H9 (cell line): ENCODE results near the gene CYP27C1. TPM values are rescaled to one million over a fixed set of nuclear protein-coding genes. Genes with fewer than 3 reads are reported as not detected.

Experiments
- DNase-seq: peaks from one replicate; pipeline ENCODE4 v3.0.0-alpha.2; 2017
- H2AFZ ChIP-seq: one replicate; pipeline ENCODE4 v1.6.1; 2013; ENCODE audit warnings: mild to moderate bottlenecking, low read length, control low read depth, moderate library complexity
- H2AK5ac ChIP-seq: 2 replicates; pipeline ENCODE4 v1.6.1; 2013; ENCODE audit warnings: low read length, control low read depth, mixed read lengths; ENCODE audit not compliant: insufficient read length
- H2BK120ac ChIP-seq: one replicate; pipeline ENCODE4 v1.6.1; 2013; ENCODE audit warnings: low read depth, mild to moderate bottlenecking, low read length, control low read depth, inconsistent platforms; ENCODE audit not compliant: poor library complexity, severe bottlenecking
- H2BK12ac ChIP-seq: 2 replicates; pipeline ENCODE4 v1.6.1; 2013; ENCODE audit warnings: low read length, control low read depth, mixed read lengths, low read depth; ENCODE audit not compliant: insufficient read length
- H2BK15ac ChIP-seq: 2 replicates; pipeline ENCODE4 v1.6.1; 2013; ENCODE audit warnings: low read depth, low read length, control low read depth
- H2BK20ac ChIP-seq: one replicate; pipeline ENCODE4 v1.6.1; 2013; ENCODE audit warnings: low read depth, mild to moderate bottlenecking, low read length, control low read depth, inconsistent platforms; ENCODE audit not compliant: poor library complexity, severe bottlenecking
- H2BK5ac ChIP-seq: 2 replicates; pipeline ENCODE4 v1.6.1; 2013; ENCODE audit warnings: low read length, control low read depth, mixed read lengths; ENCODE audit not compliant: insufficient read length
- H3K14ac ChIP-seq: 2 replicates; pipeline ENCODE4 v1.6.1; 2013; ENCODE audit warnings: low read length, control low read depth; ENCODE audit not compliant: insufficient read depth
- H3K18ac ChIP-seq: 2 replicates; pipeline ENCODE4 v1.6.1; 2013; ENCODE audit warnings: low read depth, mild to moderate bottlenecking, mixed read lengths, low read length, control low read depth; ENCODE audit not compliant: insufficient read length
- H3K23ac ChIP-seq: 2 replicates; pipeline ENCODE4 v1.6.1; 2013; ENCODE audit warnings: low read length, control low read depth, mixed read lengths, low read depth; ENCODE audit not compliant: insufficient read length
- H3K23me2 ChIP-seq: 2 replicates; pipeline ENCODE4 v1.6.1; 2013; ENCODE audit warnings: low read depth, mild to moderate bottlenecking, mixed read lengths, low read length, control low read depth; ENCODE audit not compliant: insufficient read length, poor library complexity, severe bottlenecking
- H3K27ac ChIP-seq: 2 replicates; pipeline ENCODE4 v1.5.1; 2013; ENCODE audit warnings: low read length, control low read depth, mixed read lengths, low read depth; ENCODE audit not compliant: insufficient read length
- H3K27me3 ChIP-seq: 2 replicates; pipeline ENCODE4 v1.6.1; 2013; ENCODE audit warnings: low read length, control low read depth, inconsistent platforms; ENCODE audit not compliant: insufficient read depth
- H3K4ac ChIP-seq: 2 replicates; pipeline ENCODE4 v1.6.1; 2013; ENCODE audit warnings: low read depth, mild to moderate bottlenecking, control low read depth, inconsistent platforms, low read length, moderate library complexity
- H3K4me1 ChIP-seq: 2 replicates; pipeline ENCODE4 v1.6.1; 2013; ENCODE audit warnings: low read length, control low read depth, inconsistent platforms; ENCODE audit not compliant: insufficient read depth
- H3K4me2 ChIP-seq: 2 replicates; pipeline ENCODE4 v1.6.1; 2013; ENCODE audit warnings: low read length, control low read depth, mixed read lengths; ENCODE audit not compliant: insufficient read length, insufficient read depth
- H3K56ac ChIP-seq: 2 replicates; pipeline ENCODE4 v1.6.1; 2013; ENCODE audit warnings: low read depth, mild to moderate bottlenecking, mixed read lengths, low read length, control low read depth; ENCODE audit not compliant: insufficient read length
- H3K79me1 ChIP-seq: 2 replicates; pipeline ENCODE4 v1.6.1; 2013; ENCODE audit warnings: low read depth, mild to moderate bottlenecking, moderate library complexity, low read length, control low read depth, inconsistent platforms; ENCODE audit not compliant: insufficient read depth, poor library complexity, severe bottlenecking
- H3K79me2 ChIP-seq: 2 replicates; pipeline ENCODE4 v1.6.1; 2013; ENCODE audit warnings: low read length, control low read depth, inconsistent platforms; ENCODE audit not compliant: insufficient read depth
- H3K9ac ChIP-seq: 2 replicates; pipeline ENCODE4 v1.6.1; 2013; ENCODE audit warnings: low read length, control low read depth, mixed read lengths; ENCODE audit not compliant: insufficient read length; ENCODE audit errors: extremely low read depth
- H3K9me3 ChIP-seq: one replicate; pipeline ENCODE4 v1.6.1; 2013; ENCODE audit warnings: low read depth, low read length, inconsistent platforms; ENCODE audit not compliant: control insufficient read depth
- H3T11ph ChIP-seq: one replicate; pipeline ENCODE4 v1.6.1; 2013; ENCODE audit warnings: mild to moderate bottlenecking, low read length, control low read depth, inconsistent platforms
- H4K20me1 ChIP-seq: one replicate; pipeline ENCODE4 v1.6.1; 2013; ENCODE audit not compliant: control insufficient read depth, insufficient read length, insufficient read depth
- H4K5ac ChIP-seq: 2 replicates; pipeline ENCODE4 v1.6.1; 2013; ENCODE audit warnings: low read depth, mild to moderate bottlenecking, mixed read lengths, low read length, control low read depth; ENCODE audit not compliant: insufficient read length
- H4K8ac ChIP-seq: replicated peaks from 2 replicates; pipeline ENCODE4 v1.6.1; 2013; ENCODE audit warnings: low read length, control low read depth, mixed read lengths, low read depth; ENCODE audit not compliant: insufficient read length
- H4K91ac ChIP-seq: 2 replicates; pipeline ENCODE4 v1.6.1; 2013; ENCODE audit warnings: low read depth, mild to moderate bottlenecking, moderate library complexity, mixed read lengths, low read length, control low read depth; ENCODE audit not compliant: insufficient read length
- H3K27ac Mint-ChIP-seq, 3 experiments: 2 replicates in 2 of 3; 3 replicates in 1 of 3; pipeline ENCODE4 v1.8.0; 2020 to 2021; ENCODE audit warnings: mixed read lengths in 3 of 3, mild to moderate bottlenecking in 1 of 3, moderate library complexity in 1 of 3
- H3K27me3 Mint-ChIP-seq: 2 replicates; pipeline ENCODE4 v1.8.0; 2021; ENCODE audit warnings: low read depth, mild to moderate bottlenecking, moderate library complexity, mixed read lengths
- H3K36me3 Mint-ChIP-seq, 3 experiments: 2 replicates in 2 of 3; 3 replicates in 1 of 3; pipeline ENCODE4 v1.8.0; 2020 to 2021; ENCODE audit warnings: low read depth in 3 of 3, mixed read lengths in 3 of 3; ENCODE audit not compliant: insufficient read depth in 1 of 3
- H3K4me1 Mint-ChIP-seq, 2 experiments: 2 replicates each; pipeline ENCODE4 v1.8.0; 2020; ENCODE audit warnings: mixed read lengths in 2 of 2
- H3K4me3 Mint-ChIP-seq, 2 experiments: 2 replicates in 1 of 2; 3 replicates in 1 of 2; pipeline ENCODE4 v1.8.0; 2020 to 2021; ENCODE audit warnings: mild to moderate bottlenecking in 2 of 2, mixed read lengths in 2 of 2, moderate library complexity in 1 of 2
- H3K9me3 Mint-ChIP-seq, 2 experiments: 2 replicates in 1 of 2; 3 replicates in 1 of 2; pipeline ENCODE4 v1.8.0; 2020; ENCODE audit warnings: mild to moderate bottlenecking in 2 of 2, mixed read lengths in 2 of 2, moderate library complexity in 1 of 2
- CTCF ChIP-seq: fragments of 200-600 bp; sonication (generic); conservative IDR thresholded peaks from 3 replicates; pipeline ENCODE4 v1.8.0; 2021; ENCODE audit warnings: antibody characterized with exemption, mild to moderate bottlenecking
- WGBS: extraction: QIAGEN DNeasy Blood & Tissue Kit; methylation state at CpG from one replicate; pipeline ENCODE4 v1.1.7; 2013; ENCODE audit warnings: missing lambda C conversion rate, low lambda C conversion rate, mixed read lengths; ENCODE audit not compliant: insufficient read length; ENCODE audit errors: extremely low coverage; 5-methylcytosine and 5-hydroxymethylcytosine counted together
- total RNA-seq: library from RNA; stranded (reverse); gene quantifications from 2 replicates; pipeline ENCODE4 v1.2.1, GENCODE V29; 2021

The CYP27C1 gene
- total RNA-seq, 1 experiment from 2014 or later: 2.3 TPM

GRCh38 chr2:127216593-127216992 is 3.5 kb downstream of the CYP27C1 start:
- H3K56ac ChIP-seq: no peak overlapping the region
- Mint-ChIP-seq H3K4me3 (no peak overlapping the region), H3K27me3 (peaks cover 69% of the 10 kb centered on the region), H3K36me3 (peaks cover 0 to 8% (median 0%) of the 10 kb centered on the region in 3 experiments; a peak in 4 of 7 replicates), H3K27ac (no peak overlapping the region), H3K9me3 (peaks cover 6 to 7% of the 10 kb centered on the region in 2 experiments; a peak in 3 of 5 replicates), H3K4me1 (peaks cover 13% of the 10 kb centered on the region in 2 experiments)
- H3K23me2 ChIP-seq: peaks cover 12% of the 10 kb centered on the region
- no peak overlapping the region for H3K23ac ChIP-seq
- H3K79me1 ChIP-seq: no peaks in the 10 kb centered on the region
- H2BK12ac ChIP-seq: no peak overlapping the region
- no peak overlapping the region for H2AFZ ChIP-seq
- no peak overlapping the region for H3K27ac ChIP-seq
- no peak overlapping the region for H4K8ac ChIP-seq
- TF ChIP-seq CTCF: no peak
- no peak overlapping the region for H3K4me2 ChIP-seq
- H3K4me1 ChIP-seq: no peaks in the 10 kb centered on the region
- no peak overlapping the region for H4K91ac ChIP-seq
- no peak overlapping the region for H2BK5ac ChIP-seq
- no peak overlapping the region for H3K9ac ChIP-seq
- H3K4ac ChIP-seq: no peak overlapping the region
- H2BK120ac ChIP-seq: no peak overlapping the region
- no peak overlapping the region for H2AK5ac ChIP-seq
- no peaks in the 10 kb centered on the region for H3K79me2 ChIP-seq
- H4K20me1 ChIP-seq: no peaks in the 10 kb centered on the region
- H3K9me3 ChIP-seq: no peaks in the 10 kb centered on the region
- H3T11ph ChIP-seq: no peak overlapping the region
- H2BK20ac ChIP-seq: no peak overlapping the region
- no peak overlapping the region for H3K18ac ChIP-seq
- no peak for DNase-seq
- H2BK15ac ChIP-seq: no peak overlapping the region
- H3K14ac ChIP-seq: no peak overlapping the region
- H4K5ac ChIP-seq: no peak overlapping the region
- no peaks in the 10 kb centered on the region; the same call in 1 of the 2 replicates for H3K27me3 ChIP-seq
- WGBS: no CpG with 5 or more reads among the region's 1 CpG
